HFF-Myc (cell line): Measurements from ENCODE around the gene ARID2.
A peak's percentile ranks its signal among the peaks of the same experiment; 100 is the strongest.

ENCODE experiments used
- DNase-seq: peaks from one replicate; pipeline ENCODE4 v3.0.0-alpha.2; 2011; ENCODE audit warnings: low read depth; ENCODE audit errors: extremely low read depth
- H3K4me3 ChIP-seq: replicated peaks from 2 replicates; pipeline ENCODE4 v1.5.1; 2011; ENCODE audit warnings: low read depth, mild to moderate bottlenecking, control low read depth, low read length
- TF ChIP-seq, protein P1 (sequence below): IDR thresholded peaks from 2 replicates; pipeline ENCODE4 v1.5.1; 2012; ENCODE audit warnings: mild to moderate bottlenecking, low read depth, low read length, control low read depth; ENCODE audit errors: missing control alignments

Gene ARID2

GRCh38 chr12:45732936-45733335 lies 3.4 kb downstream of the ARID2 start:
- TF ChIP-seq, protein P1, sequence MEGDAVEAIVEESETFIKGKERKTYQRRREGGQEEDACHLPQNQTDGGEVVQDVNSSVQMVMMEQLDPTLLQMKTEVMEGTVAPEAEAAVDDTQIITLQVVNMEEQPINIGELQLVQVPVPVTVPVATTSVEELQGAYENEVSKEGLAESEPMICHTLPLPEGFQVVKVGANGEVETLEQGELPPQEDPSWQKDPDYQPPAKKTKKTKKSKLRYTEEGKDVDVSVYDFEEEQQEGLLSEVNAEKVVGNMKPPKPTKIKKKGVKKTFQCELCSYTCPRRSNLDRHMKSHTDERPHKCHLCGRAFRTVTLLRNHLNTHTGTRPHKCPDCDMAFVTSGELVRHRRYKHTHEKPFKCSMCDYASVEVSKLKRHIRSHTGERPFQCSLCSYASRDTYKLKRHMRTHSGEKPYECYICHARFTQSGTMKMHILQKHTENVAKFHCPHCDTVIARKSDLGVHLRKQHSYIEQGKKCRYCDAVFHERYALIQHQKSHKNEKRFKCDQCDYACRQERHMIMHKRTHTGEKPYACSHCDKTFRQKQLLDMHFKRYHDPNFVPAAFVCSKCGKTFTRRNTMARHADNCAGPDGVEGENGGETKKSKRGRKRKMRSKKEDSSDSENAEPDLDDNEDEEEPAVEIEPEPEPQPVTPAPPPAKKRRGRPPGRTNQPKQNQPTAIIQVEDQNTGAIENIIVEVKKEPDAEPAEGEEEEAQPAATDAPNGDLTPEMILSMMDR, result no peak
- no peak overlapping the region; the same call in 1 of the 2 replicates for H3K4me3 ChIP-seq
- no peak for DNase-seq

GRCh38 chr12:45737638-45738037 lies 8.1 kb downstream of the ARID2 start:
- H3K4me3 ChIP-seq, result no peak overlapping the region
- no peak for DNase-seq
- TF ChIP-seq, protein P1, result no peak

DNA sequence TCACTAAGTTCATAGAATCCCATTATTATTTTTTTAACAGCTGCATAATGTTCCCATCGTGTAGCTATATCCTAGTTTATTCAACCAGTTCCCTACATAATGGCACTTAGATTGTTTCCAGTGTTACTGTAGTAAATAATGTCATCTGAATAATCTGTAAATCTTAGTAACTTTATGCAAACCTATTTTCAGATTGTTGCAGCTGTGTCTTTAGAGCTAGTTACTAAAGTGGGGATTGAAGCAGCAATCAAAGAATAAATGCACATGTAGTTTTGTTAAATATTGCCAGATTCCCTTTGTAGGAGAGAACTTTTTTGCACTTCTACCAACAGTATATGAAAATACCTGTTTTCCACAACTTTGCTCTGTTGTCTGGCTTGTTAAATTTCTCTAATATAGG lies 13.1 kb downstream of the ARID2 start:
- H3K4me3 ChIP-seq, result no peak overlapping the region
- TF ChIP-seq, protein P1, result no peak
- no peak for DNase-seq

- TF ChIP-seq, protein P1, result no peak
- H3K4me3 ChIP-seq, result no peak overlapping the region
- no peak for DNase-seq
Observed at GRCh38 chr12:45743247-45743646, 13.7 kb downstream of the ARID2 start.

DNA sequence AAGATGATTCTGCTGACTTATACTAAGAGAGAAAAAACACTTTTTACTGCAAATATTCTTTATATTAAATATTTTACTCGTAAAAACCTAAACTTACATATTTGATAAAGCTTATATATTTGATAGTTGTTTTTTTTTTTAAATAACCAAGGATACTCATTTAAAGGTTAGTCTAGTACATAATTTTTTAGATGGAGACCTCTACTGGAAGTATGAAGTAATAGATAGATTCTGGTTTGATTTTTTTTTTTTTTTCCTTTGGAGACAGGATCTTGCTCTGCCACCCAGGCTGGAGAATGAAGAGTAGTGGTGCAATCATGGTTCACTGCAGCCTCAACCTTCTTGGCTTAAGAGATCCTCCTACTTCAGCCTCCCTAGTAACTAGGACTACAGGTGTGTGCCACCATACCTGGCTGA lies 16.4 kb downstream of the ARID2 start:
- DNase-seq, result no peak
- TF ChIP-seq, protein P1, result peak; percentile 17

GRCh38 chr12:45756666-45757065 lies 27.2 kb downstream of the ARID2 start:
- DNase-seq, result no peak
- H3K4me3 ChIP-seq, result no peak overlapping the region
- TF ChIP-seq, protein P1, result no peak

More for the DNA sequence above, 16.4 kb downstream of the ARID2 start:
- no peak overlapping the region for H3K4me3 ChIP-seq

GRCh38 chr12:45757172-45757571 lies 27.7 kb downstream of the ARID2 start:
- no peak for DNase-seq
- no peak overlapping the region for H3K4me3 ChIP-seq
- TF ChIP-seq, protein P1, result no peak
